Body of pancreas (tissue), 4 donors: ENCODE measurements around the gene VPS26A. TPM values are rescaled to one million over a fixed set of nuclear protein-coding genes. Genes with fewer than 3 reads are reported as not detected.

Experiments
- ATAC-seq: fragments of 150-250 bp; one replicate; pipeline ENCODE4 v1.9.1; 2016
- DNase-seq, 4 donors: peaks; one replicate each; pipeline ENCODE4 v3.0.0-alpha.2; 2019
- H3K27ac ChIP-seq, 4 donors: fragments of 200-600 bp; sonication (generic); 1 replicate in 3 of 4; 2 replicates in 1 of 4; pipeline versions ENCODE4 v1.5.1 to v1.6.1; 2016 to 2019; ENCODE audit warnings: mild to moderate bottlenecking in 1 of 4, mixed read lengths in 1 of 4, moderate library complexity in 1 of 4
- H3K27me3 ChIP-seq, 2 donors: fragments of 200-600 bp; sonication (generic); one replicate each; pipeline ENCODE4 v1.6.0; 2016; ENCODE audit warnings: mild to moderate bottlenecking in 1 of 2
- H3K36me3 ChIP-seq, 2 donors: fragments of 200-600 bp; sonication (generic); replicated peaks in 1 of 2; 2 replicates each; pipeline ENCODE4 v1.5.1; 2016; ENCODE audit warnings: low read depth in 2 of 2; ENCODE audit not compliant: insufficient read depth in 1 of 2
- H3K4me1 ChIP-seq: fragments of 200-600 bp; sonication (generic); one replicate; pipeline ENCODE4 v1.6.0; 2016
- H3K4me3 ChIP-seq, 2 donors: fragments of 200-600 bp; sonication (generic); 1 replicate in 1 of 2; 2 replicates in 1 of 2; pipeline ENCODE4 v1.5.1; 2016 to 2019
- H3K9me3 ChIP-seq, 3 donors: fragments of 200-600 bp; sonication (generic); 1 replicate in 2 of 3; 2 replicates in 1 of 3; pipeline ENCODE4 v1.5.1; 2016
- CTCF ChIP-seq, 7 experiments: fragments of 450-650 bp in 4 of 7; fragments of 200-600 bp in 3 of 7; sonication (generic) in 3 of 7; IDR thresholded peaks; one replicate each; pipeline ENCODE4 v1.5.1; 2016 to 2019; ENCODE audit warnings: antibody characterized with exemption in 7 of 7
- POLR2A ChIP-seq, 3 donors: fragments of 450-650 bp; IDR thresholded peaks; one replicate each; pipeline ENCODE4 v1.6.1; 2016; ENCODE audit warnings: antibody characterized with exemption in 3 of 3, mild to moderate bottlenecking in 2 of 3
- WGBS, 2 donors: methylation state at CpG; one replicate each; pipeline ENCODE4 v1.1.5; 2017; 5-methylcytosine and 5-hydroxymethylcytosine counted together
- intact Hi-C: fragments of 100-400 bp; cut with DNase I; formaldehyde crosslinking; loops from one replicate; pipeline ENCODE4 v1.15.1; 2023
- total RNA-seq, 2 donors: library from RNA; depleted of rRNA; stranded (reverse); fragments of >200 nt; gene quantifications; one replicate each; pipeline ENCODE4 v1.1.0, GENCODE V29; 2016

Gene VPS26A
- total RNA-seq, 2 donors from 2014 or later = 12.2 to 17.1 TPM

DNA sequence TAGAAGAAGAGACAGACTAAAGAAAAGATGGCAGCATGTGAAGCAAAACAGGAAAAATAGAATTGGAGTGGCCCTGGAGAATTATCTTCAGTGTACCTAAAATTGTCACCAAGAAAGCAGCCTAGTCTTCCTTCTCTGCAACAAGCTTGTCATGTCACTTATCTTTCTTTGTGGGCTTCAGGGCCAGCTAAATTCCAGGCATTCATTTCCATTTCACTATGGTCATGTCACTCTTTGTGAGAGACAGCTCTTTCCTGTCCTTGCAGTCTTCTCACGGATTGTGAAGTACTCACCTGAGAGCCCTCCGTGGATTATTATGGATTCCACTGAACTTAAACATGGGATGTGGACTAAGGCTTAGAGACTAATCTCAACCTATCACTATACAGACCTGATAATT is 87.1 kb downstream of the VPS26A start:
- no peaks in the 10 kb centered on the region for H3K27me3 ChIP-seq
- H3K9me3 ChIP-seq = no peaks in the 10 kb centered on the region
- WGBS, 2 donors = 31 to 43% methylated on average over 2 of the region's 2 CpGs
- H3K27ac ChIP-seq = no peak overlapping the region
- intact Hi-C loops = no loop called here
- ATAC-seq (no peak), DNase-seq (no peak)
- peaks cover 9 to 13% of the 10 kb centered on the region in 2 donors for H3K36me3 ChIP-seq
- H3K4me1 ChIP-seq = no peaks in the 10 kb centered on the region
- no peak overlapping the region for H3K4me3 ChIP-seq
- TF ChIP-seq CTCF (IDR thresholded peaks at IDR 0.05) = no peak
- no peak for TF ChIP-seq POLR2A (IDR thresholded peaks at IDR 0.05)

DNA sequence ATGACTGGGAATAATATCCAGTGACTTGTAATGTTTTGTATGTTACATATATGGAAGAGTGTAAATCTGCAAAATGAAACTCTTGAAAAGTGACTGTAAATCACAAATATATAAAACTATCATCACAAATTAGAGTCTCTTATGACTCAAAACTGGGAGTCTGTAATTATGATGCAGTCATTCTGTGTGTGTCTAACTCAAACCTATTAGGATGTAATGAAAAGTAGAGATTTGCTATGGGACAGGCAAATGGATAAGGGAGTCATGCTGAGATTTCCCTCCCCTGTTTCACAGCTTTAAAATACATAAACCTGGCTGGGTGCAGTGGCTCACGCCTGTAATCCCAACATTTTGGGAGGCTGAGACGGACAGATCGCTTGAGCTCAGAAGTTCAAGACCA is 87.5 kb downstream of the VPS26A start:
- H3K9me3 ChIP-seq = no peaks in the 10 kb centered on the region
- WGBS, 2 donors = 84 to 92% methylated on average over 3 of the region's 3 CpGs

DNA sequence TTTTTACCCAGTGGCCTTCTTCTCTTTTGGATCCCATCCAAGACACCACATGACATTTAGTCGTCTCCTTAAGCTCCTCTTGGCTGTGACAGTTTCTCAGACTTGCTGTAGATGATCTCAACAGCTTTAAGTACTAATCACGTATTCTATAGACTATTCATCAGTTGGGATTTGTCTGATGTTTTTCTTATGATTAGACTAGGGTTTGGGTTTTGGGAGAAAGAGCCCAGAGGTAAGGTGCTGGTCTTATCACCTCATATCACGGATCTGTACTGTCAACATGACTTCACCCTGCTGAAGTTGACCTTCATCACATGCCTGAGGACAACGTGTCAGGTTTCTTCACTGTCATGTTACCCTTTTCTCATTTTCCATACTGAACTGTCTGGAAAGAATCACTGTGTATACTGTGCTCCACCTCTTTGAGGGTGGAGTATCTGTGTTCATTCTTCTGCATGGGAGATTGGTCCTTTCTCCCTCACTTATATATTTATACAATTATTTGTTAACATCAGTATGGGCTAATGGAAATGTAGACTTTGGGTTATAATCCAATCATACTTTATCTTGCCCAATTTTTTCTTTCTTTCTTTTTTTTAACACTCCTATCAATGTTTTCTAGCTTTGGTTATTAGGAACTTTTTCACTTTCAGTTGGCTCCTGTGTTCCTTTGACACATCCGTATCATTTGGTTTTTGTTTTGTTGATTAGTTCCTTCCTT is 89.8 kb downstream of the VPS26A start:
- Histone ChIP-seq H3K4me3 (no peak overlapping the region), H3K9me3 (no peaks in the 10 kb centered on the region), H3K36me3 (peaks cover 0 to 2% of the 10 kb centered on the region in 2 donors), H3K4me1 (peaks cover 11% of the 10 kb centered on the region), H3K27me3 (no peaks in the 10 kb centered on the region), H3K27ac (no peak overlapping the region)
- ATAC-seq (no peak), DNase-seq (no peak)
- intact Hi-C loops = no loop called here
- whole genome bisulfite sequencing, 2 donors = 33 to 34% methylated on average over 5 of the region's 5 CpGs
- TF ChIP-seq POLR2A (IDR thresholded peaks at IDR 0.05) = no peak
- TF ChIP-seq CTCF (IDR thresholded peaks at IDR 0.05) = no peak

More for the DNA sequence above, 87.5 kb downstream of the VPS26A start:
- TF ChIP-seq POLR2A (IDR thresholded peaks at IDR 0.05) (no peak), CTCF (IDR thresholded peaks at IDR 0.05) (no peak)
- Histone ChIP-seq H3K36me3 (peaks cover 9 to 10% of the 10 kb centered on the region in 2 donors), H3K4me3 (no peak overlapping the region), H3K27ac (no peak overlapping the region), H3K4me1 (no peaks in the 10 kb centered on the region), H3K27me3 (no peaks in the 10 kb centered on the region)
- intact Hi-C loops = no loop called here
- ATAC-seq = no peak
- DNase-seq = no peak

GRCh38 chr10:69214666-69215131 is 90.7 kb downstream of the VPS26A start:
- H3K4me1 ChIP-seq = peaks cover 11% of the 10 kb centered on the region
- H3K9me3 ChIP-seq = no peaks in the 10 kb centered on the region
- WGBS, 2 donors = 73 to 89% methylated on average over 6 of the region's 6 CpGs
- TF ChIP-seq POLR2A (IDR thresholded peaks at IDR 0.05) (no peak), CTCF (IDR thresholded peaks at IDR 0.05) (no peak)
- H3K27me3 ChIP-seq = no peaks in the 10 kb centered on the region
- DNase-seq = no peak
- intact Hi-C loops = no loop called here
- no peak overlapping the region for H3K4me3 ChIP-seq
- H3K36me3 ChIP-seq = no peaks in the 10 kb centered on the region
- no peak for ATAC-seq
- no peak overlapping the region for H3K27ac ChIP-seq
